ENCODE measurements around the gene RANBP17. TPM values are rescaled to one million over a fixed set of nuclear protein-coding genes. Genes with fewer than 3 reads are reported as not detected.

Gene RANBP17
- total and polyA plus RNA-seq, 9 of the 15 experiments (the other 6 are each of a cell fraction or from before 2014, with no cell fraction given) = not detected

GRCh38 chr5:171310212-171310818 is 448.5 kb downstream of the RANBP17 start:
- Histone ChIP-seq H3K4me1 (replicated peaks in 1 of 2; ENCODE audit: control insufficient read depth in 2 of 2, insufficient read depth in 2 of 2, low read length in 2 of 2) (peaks cover 0 to 8% of the 10 kb centered on the region in 2 experiments; a peak in 1 of 5 replicates), H3K4me3 (no peak overlapping the region), H3K27ac (ENCODE audit: extremely low read depth, low read depth, low read length) (no peak overlapping the region), H3K9me3 (replicated peaks; ENCODE audit: control insufficient read depth, insufficient read depth, low read depth, low read length) (no peaks in the 10 kb centered on the region), H3K79me2 (ENCODE audit: control insufficient read depth, insufficient read depth, low read length) (no peaks in the 10 kb centered on the region), H3K36me3 (ENCODE audit: control insufficient read depth, insufficient read depth, low read length) (no peaks in the 10 kb centered on the region), H4K20me1 (replicated peaks; ENCODE audit: control insufficient read depth, insufficient read depth, low read length) (no peaks in the 10 kb centered on the region), H3K9ac (ENCODE audit: insufficient read depth in 1 of 2, low read depth in 2 of 2, low read length in 2 of 2) (no peak overlapping the region), H3K4me2 (ENCODE audit: insufficient read depth, low read length) (no peak overlapping the region), H2AFZ (ENCODE audit: low read depth, low read length) (no peak overlapping the region), H3K27me3 (ENCODE audit: control insufficient read depth in 2 of 2, insufficient read depth in 2 of 2, low read length in 2 of 2) (peaks cover 0 to 33% of the 10 kb centered on the region in 2 experiments; a peak in 3 of 5 replicates), H3K9me1 (ENCODE audit: control insufficient read depth, insufficient read depth, low read length) (no peaks in the 10 kb centered on the region)
- TF ChIP-seq SNRNP70 (optimal IDR thresholded peaks at IDR 0.05; ENCODE audit: low read depth, low read length) (no peak), XRCC5 (IDR thresholded peaks at IDR 0.05; ENCODE audit: low read depth, low read length) (no peak), CBX1 (IDR thresholded peaks at IDR 0.05; ENCODE audit: low read depth) (no peak), CHAMP1 (IDR thresholded peaks at IDR 0.05) (no peak), ZNF551 (CRISPR knock-in tag; IDR thresholded peaks at IDR 0.05) (no peak), ZNF77 (CRISPR knock-in tag; IDR thresholded peaks at IDR 0.05) (no peak), RUNX1 (IDR thresholded peaks at IDR 0.05; ENCODE audit: low read depth) (no peak)
- no peak for ATAC-seq
- no peak for FAIRE-seq
- intact Hi-C loops (cut with micrococcal nuclease) (no loop called here), in situ Hi-C loops (cut with MboI) (no loop called here)
- no peak for DNase-seq (ENCODE audit: extremely low read depth in 1 of 4, low spot score in 3 of 4)
- CTCF ChIA-PET (ENCODE audit: low intra/inter-chr PET ratio) = no interaction called here
- 34% methylated on average over 8 of the region's 41 CpGs for WGBS (ENCODE audit: insufficient coverage, low coverage, missing lambda C conversion rate)
- POLR2A ChIA-PET = no interaction called here
- no TSS peak for BruUV-seq (replicated peaks)

Measured in K562 (cell line).